Activated T-cell treated with anti-CD3 and anti-CD28 coated beads, Interleukin-2, amount 50 U/mL, for 1 hour (primary cell): ENCODE results near the gene RAB2B.
A peak's percentile ranks its signal among the peaks of the same experiment; 100 is the strongest.
"Not testable (repeated sequence)": the region's sequence is repeated elsewhere in the genome, so short reads cannot be mapped to it uniquely, and the experiment has no call there.

Experiments used
- DNase-seq: peaks from one replicate; pipeline ENCODE4 v3.0.0-alpha.2; 2020

The RAB2B gene

DNA sequence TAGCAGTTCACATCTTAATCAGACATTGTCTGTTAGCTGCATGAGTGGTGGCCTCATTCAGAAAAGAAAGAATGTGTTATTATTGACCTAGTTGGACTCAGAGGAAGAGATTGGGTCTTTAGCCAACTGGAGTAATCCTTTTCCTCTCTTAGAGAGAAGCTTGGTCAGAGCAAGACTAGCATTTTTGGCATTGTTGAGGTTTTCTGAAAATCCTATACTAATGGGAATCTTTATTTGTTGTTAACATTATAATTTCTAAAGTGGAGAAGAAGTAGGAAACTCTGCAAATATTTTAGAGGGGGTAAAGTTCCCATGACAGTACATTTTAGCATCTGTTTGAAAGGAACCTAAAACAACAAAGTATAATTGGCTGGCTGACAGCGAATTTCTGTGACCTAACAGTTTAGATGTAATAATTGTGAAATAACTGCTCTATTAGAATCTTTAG lies 9.9 kb upstream of the RAB2B start:
- DNase-seq, result no peak

DNA sequence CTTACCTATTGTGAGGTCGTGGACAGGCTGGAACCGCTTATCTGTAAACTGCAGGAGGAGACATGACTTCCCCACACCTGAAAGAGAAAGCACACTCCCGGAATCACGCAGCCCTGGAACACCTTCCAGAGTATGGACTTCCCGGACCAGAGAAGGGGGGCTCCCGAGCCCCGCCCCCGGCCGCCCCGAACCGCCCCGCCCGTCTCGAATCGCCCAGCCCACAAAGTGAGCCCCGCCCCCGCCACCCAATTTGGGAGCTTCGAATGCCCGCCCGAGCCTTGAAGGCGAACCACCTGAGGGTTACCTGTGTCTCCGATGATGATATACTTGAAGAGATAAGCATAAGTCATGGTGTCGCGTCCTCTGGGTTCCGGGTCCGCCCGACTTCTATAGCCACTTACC lies 235 bp downstream of the RAB2B start:
- peak; percentile 85 for DNase-seq

DNA sequence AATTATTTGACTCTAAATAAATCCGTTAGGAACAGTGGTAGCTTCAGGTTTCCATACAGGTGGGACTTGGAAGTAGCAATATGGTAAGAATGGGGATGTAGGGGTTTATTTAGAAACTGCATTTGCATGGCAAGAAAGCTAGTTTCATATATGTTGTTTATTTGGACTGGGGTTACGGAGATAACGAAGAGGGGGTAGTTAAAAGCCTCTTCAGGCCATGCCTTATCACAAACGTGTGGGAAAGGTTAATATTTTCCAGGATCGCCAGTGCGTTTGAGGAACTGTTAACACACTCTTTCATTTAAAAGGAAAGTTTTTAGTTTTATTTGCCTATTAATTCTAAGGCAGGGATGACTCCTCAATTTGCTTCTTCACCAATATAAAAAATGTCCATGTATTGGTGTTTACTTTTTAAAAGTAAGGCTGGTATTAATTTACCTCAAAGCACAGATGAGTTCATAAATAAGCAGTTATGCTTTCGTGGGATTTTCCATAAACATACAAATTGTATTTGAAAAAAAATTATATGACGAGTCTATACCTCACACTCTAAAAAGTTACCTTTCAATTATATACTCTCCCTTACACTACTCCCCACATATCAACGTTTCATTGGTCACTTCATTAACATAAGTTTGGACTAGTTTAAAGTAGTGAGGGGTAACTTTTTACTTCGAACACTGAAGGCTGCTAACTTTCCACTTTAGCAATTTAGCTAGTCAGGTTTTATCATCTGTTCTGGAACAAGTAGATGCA lies 814 bp downstream of the RAB2B start:
- no peak for DNase-seq

DNA sequence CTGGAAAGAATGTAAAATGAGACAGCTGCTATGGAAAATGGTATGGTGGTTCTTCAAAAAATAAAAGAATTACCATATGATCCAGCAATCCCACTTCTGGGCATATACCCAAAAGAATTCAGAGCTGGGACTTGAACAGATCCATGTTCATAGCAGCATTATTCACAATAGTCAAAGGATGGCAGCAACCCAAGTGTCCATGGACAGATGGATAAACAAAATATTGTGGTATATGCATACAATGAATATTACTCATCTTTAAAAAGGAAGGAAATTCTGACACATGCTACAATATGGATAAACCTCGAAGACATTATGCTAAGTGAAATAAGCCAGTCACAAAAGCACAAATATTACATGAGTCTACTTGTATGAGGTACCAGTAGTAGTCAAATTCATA lies 9.1 kb downstream of the RAB2B start:
- no peak for DNase-seq

DNA sequence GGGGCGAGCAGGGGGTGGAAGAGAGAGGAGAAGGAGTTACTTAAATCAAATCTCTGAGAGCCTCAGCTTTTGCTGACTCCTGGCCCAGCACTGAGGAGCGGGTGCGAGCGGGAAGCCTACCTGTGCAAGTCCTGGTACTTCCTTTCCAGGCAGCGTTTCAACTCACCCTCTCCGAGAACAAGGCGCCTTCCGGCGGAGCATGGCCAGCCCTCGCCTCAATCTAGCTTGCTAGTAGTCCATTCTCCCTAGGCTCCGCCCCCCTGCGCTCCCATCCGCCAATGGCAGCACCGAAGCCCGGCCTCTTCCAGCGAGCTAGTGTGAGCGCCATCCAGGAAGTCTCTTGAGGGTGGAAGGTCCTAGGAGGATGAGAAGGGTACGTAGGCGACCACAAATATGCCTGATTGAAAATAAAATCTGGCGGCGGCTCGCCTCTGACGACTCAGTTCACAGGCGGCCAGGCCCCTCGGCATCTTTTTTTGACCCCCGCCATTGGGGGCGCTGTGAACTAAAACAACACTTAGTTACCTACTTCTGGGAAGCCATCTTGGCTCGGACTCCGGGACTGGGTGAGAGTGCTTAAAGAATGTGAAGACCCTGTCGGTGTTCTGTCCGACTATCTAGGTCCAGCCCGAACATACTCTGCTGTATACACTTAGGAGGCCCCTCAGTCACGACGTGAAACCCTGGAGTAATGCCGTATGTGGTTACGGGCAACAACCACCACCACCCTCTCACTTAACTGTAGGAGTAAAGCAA lies 20.7 kb downstream of the RAB2B start, which contains the start of gene CHD8:
TSS of gene CHD8 (minus strand) at position 212 of the 756 bp plus-strand sequence. CDS start 24,480 bp downstream, outside the sequence.
- peak; percentile 96 for DNase-seq

DNA sequence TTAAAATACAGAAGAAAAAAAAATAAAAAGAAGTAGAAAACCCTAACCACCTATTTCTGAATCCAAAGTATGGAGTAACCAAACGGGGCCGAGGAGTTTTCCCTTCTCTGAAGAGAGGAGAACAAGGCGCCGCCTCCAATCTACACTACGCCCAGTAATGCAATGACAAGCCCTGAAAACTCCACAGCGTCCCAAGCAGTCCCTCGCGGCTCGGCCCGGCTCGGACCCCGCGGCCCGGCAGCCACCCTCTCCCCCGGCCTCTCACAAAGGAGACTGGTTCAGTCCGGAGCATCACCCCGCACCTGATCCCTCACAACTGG lies 21.2 kb downstream of the RAB2B start:
- no peak for DNase-seq

DNA sequence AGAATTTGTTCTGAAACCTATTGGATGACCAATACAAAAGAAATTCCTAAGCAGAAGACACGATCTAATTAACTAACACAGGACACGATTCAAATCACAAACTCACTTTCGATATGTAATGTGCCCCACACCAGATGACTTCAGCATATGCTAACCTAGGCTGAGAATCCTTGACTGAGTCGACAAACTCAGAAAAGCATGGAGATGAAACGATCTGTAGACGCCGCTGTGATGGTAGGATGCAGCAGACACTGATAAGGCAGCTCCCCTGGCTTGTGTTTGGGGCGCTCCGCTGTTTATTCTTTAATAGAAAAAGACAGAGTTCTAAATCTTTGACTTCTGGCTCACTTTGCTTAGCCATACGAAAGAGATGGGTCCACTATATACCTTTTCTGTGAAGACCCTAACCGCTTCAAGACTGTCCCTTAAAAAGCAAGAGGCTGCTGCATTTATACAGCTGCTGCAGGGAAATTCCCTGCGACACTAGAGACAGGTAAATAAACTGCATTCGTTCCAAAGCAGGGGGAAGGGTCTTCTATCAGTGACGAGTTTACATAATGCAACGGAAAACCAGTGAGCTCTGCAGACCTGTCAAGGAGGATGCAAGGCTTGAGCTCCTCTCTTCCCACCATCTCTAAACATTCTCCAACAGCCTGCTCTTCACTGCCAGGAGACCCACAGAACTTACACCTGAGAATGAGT lies 21.8 kb downstream of the RAB2B start:
- DNase-seq, result no peak

DNA sequence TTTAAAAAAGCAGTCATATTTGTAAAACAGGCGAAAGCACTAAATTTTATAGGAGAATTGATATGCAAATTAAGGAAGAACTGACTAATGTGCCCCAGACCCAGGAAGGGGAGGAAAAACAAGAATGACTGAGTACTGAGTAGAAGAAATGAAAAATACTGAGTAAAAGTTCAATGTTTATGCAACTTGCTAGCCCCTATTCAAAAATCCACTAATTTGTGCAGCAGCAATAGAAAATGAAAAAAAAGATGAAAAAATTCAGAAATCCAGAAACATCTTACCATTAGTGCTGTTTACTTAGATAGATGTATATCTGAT lies 26.9 kb downstream of the RAB2B start:
- DNase-seq, result no peak

DNA sequence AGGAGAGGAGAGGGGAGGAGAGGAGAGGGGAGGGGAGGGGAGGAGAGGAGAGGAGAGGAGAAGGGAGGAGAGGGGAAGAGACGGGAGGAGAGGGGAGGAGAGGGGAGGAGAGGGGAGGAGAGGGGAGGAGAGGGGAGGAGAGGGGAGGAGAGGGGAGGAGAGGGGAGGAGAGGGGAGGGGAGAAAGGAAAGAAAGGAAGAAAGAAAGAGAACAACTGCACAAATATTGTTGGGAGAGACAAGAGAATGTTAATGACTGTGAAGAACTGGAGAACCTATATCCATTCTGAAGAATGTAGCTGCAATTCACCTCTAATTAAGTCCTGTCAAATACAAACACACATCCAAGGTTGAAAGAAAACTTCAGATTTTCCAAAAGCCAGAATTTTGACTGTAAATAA lies 34.1 kb downstream of the RAB2B start:
- DNase-seq, result not testable (repeated sequence)

DNA sequence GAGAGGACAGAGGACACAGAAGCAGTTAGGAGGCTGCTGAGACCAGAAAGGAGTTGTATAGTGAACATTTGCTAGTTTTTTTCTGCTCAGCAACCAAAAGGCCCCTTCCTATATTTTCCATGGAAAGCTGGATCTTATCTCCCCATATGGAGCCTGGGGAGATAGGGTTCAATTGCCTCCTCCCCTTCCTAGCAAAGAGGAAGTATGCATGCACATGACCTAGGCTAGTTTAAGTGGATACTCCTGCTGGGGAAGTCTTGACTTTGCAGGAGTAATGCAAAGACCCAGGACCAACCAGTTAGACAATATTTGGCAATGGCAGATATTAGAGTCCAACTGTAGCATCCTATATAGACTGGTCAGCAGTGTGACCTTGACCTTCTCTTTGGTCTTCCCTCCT lies 35.9 kb downstream of the RAB2B start:
- no peak for DNase-seq

DNA sequence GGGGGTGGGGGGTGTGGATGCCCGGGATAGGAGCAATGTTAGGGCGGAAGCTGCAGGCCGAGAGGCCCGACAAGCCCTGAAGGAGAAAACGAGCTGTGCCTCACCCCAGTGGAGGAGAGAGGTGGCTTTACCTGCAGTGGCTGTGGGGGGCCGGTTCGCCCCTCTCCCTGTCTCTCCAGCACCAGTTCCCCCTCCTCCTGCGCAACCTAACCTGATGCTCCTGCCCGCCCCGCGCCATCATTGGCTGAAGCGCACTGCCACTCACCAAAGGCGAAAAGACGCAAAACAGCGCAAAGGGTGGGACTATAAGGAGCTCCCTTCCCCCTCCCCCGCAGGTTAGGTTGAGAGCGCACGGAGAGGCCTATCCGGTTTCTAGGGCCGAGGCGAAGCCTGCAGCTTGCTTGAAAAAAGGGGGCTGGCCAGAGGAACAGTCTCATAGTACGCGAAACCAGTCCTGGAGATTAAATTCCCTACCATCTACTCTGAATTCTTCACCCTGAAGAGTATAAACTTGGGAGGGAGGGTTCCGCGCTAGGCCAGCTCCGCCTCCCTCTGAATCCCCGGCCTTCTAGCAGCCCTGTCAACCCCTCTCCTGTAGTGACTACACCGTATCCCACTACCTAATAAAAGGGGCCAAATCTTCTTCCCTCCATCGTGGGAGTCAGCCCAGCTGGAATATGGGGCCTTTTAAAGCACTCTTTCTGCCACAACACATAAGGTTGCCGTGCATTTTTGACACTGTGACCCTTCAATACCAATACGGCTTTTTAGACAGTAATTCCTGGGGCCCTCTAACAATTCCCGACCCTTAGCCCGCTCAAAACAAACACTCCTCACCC lies 39.5 kb downstream of the RAB2B start:
- DNase-seq, result peak; percentile 98

DNA sequence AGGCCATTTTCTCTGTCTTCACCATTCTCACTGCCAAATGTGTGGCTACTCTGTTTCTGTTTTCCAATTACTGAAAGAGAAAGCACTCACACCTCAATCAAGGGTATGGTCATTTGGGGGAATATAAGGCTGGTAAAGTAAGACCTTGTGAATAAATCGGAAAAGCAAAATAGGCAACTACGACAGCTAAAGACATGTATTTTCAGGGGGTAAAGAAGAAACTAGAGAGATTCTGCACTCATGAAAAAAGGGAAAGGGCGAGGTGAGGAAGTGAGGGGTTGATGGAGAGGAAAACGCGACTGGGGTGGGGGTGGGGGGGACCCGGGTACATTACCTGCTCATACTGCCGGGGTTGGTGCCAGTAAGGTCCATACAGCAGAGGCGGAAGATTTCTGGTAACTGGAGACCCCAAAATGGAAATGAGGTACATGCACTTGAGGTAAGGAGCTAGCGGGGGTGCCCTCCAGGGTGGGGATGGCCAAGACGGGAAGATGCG lies 40.1 kb downstream of the RAB2B start:
- DNase-seq, result no peak

DNA sequence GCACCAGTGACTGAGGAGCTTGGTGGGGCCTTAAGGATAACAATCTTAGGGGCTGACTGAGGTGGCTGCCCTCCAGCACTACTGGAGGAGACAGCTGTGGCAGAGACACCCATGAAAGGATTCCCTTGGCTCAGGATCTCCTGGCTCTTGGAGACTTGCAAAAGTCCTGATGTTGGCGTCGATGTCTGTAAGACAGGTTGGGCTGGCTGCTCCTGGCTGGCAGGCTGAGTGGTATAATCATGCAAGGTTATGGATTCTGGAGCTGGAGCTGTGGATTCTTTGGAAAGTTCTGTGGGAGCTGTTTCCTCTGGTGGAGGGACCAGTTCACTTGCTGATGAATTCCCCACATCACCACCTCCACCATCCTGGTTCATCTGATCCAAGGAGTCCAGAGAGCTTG lies 45.6 kb downstream of the RAB2B start:
- no peak for DNase-seq

DNA sequence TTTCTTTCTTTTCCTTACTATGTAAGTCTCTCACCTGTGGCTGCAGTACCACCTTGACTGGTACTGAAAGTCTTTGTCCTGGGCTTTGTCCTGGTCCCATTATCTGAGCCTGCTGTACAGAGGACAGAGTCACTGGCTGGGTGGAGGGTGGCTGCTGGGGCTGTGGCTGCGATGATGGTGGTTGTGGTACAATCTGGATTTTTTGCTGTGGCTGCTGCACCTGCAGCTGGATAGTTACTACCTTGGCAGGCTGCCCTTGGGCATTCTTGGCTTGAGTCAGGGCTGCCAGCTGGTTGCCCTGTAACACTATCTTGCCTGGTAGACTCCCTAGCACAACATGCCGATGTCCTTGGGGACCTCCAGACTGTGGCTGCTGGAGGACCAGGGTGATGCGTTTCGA lies 47.8 kb downstream of the RAB2B start:
- no peak for DNase-seq

DNA sequence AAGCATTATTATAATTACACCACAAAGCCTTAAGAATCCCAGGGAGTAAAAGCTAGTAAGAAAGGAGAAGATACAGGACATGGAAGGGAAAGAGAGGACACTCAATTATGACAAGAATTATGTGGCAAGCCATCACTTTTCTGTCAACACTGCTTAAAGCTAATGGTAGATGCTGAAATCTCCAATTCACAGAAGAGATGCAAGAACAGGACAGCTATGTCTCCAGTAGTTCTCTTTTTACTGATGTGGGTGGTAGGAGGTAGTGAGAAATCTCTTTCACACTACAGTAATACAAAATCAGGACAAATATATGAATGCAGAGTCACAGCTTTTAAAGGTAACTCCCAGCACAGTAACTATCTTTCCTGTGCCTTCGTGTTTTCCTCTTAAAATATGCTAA lies 50.1 kb downstream of the RAB2B start:
- no peak for DNase-seq

DNA sequence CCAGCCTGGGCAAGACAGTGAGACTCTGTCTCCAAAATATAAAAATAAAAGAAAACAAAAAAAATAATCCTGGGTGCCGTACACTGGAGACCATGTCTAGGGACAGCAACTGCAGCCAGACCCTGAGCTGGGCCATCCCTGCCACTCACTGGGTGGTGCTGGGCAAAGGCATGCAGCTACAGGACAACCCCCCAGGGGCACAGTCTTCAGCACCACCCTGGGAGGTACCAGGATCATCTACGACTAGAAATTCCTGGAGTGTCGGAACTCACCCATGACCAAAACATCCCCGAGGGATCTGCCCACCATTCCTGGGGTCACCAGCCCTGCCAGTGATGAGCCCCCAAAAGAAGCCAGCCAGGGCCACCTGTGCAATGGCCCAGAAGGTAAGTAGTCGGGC lies 57.2 kb downstream of the RAB2B start:
- DNase-seq, result no peak

DNA sequence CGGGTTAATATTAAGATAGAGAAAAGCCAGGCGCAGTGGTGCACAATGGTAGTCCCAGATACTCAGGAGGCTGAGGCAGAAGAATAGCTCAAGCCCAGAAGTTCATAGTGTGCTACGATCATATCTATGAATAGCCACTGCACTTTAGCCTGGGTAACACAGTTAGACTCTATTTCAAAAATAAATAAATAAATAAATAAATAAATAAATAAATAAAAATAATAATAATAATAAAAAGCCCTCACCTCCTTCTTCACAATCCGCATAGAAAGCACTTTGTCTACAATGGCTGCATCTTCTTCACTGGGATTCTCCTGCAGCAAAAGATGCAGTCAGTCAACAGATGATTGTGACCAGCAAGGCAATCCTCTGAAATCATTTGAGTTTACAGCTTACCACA lies 61.4 kb downstream of the RAB2B start:
- DNase-seq, result no peak

DNA sequence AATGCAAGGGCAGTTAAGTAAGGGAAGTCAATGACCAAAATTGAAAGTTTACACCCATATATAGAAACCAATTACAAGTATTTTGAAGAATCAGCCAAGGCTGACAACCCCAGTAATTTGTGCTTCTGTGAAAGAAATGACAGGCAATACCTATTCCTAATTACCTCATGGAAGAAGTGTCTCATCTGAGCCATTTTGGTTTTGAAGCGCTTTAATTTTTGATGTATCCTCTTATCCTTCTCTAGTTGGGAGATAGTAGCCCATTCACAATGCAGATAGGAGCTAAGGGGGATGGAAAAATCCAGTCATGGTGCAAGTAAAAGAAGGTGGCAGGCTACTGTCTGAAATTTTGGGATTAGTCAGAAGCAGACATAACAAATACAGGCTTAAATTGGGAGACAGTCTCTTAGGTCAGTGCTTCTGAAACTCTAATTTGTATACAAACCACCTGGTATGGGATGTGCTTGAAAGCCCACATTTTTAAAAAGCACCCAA lies 62.6 kb downstream of the RAB2B start:
- DNase-seq, result no peak
